ENCODE data around the gene LRRIQ4. TPM values are rescaled to one million over a fixed set of nuclear protein-coding genes. Genes with fewer than 3 reads are reported as not detected.

LRRIQ4 gene
- total RNA-seq, 1 donor from 2014 or later: 0.04 TPM

GRCh38 chr3:169822540-169822939, 9.9 kb downstream of the LRRIQ4 start:
- TF ChIP-seq CTCF (IDR thresholded peaks at IDR 0.05; ENCODE audit: insufficient read depth, low read length, poor library complexity, severe bottlenecking): no peak
- no peak overlapping the region for H3K4me3 ChIP-seq (ENCODE audit: low read depth, low read length)
- H3K36me3 ChIP-seq (ENCODE audit: control insufficient read depth, insufficient read depth, low read length): no peaks in the 10 kb centered on the region
- no peak for DNase-seq (ENCODE audit: low read depth)
- H3K27me3 ChIP-seq (ENCODE audit: control insufficient read depth, insufficient read depth, low read length): no peaks in the 10 kb centered on the region

GRCh38 chr3:169822983-169823382, 10.3 kb downstream of the LRRIQ4 start:
- Histone ChIP-seq H3K27me3 (ENCODE audit: control insufficient read depth, insufficient read depth, low read length) (no peaks in the 10 kb centered on the region), H3K4me3 (ENCODE audit: low read depth, low read length) (no peak overlapping the region), H3K36me3 (ENCODE audit: control insufficient read depth, insufficient read depth, low read length) (no peaks in the 10 kb centered on the region)
- no peak for TF ChIP-seq CTCF (IDR thresholded peaks at IDR 0.05; ENCODE audit: insufficient read depth, low read length, poor library complexity, severe bottlenecking)
- DNase-seq (ENCODE audit: low read depth): no peak

GRCh38 chr3:169825316-169825715, 12.6 kb downstream of the LRRIQ4 start:
- TF ChIP-seq CTCF (IDR thresholded peaks at IDR 0.05; ENCODE audit: insufficient read depth, low read length, poor library complexity, severe bottlenecking): no peak
- H3K4me3 ChIP-seq (ENCODE audit: low read depth, low read length): no peak overlapping the region
- no peak for DNase-seq (ENCODE audit: low read depth)
- no peaks in the 10 kb centered on the region for H3K27me3 ChIP-seq (ENCODE audit: control insufficient read depth, insufficient read depth, low read length)
- no peaks in the 10 kb centered on the region for H3K36me3 ChIP-seq (ENCODE audit: control insufficient read depth, insufficient read depth, low read length)

- H3K4me3 ChIP-seq (ENCODE audit: low read depth, low read length): no peak overlapping the region
- no peak for TF ChIP-seq CTCF (IDR thresholded peaks at IDR 0.05; ENCODE audit: insufficient read depth, low read length, poor library complexity, severe bottlenecking)
- H3K27me3 ChIP-seq (ENCODE audit: control insufficient read depth, insufficient read depth, low read length): no peaks in the 10 kb centered on the region
- no peak for DNase-seq (ENCODE audit: low read depth)
- no peaks in the 10 kb centered on the region for H3K36me3 ChIP-seq (ENCODE audit: control insufficient read depth, insufficient read depth, low read length)
Measured at GRCh38 chr3:169827712-169828111, 15.0 kb downstream of the LRRIQ4 start.

- no peaks in the 10 kb centered on the region for H3K27me3 ChIP-seq (ENCODE audit: control insufficient read depth, insufficient read depth, low read length)
Measured at GRCh38 chr3:169835533-169835932, 22.9 kb downstream of the LRRIQ4 start.

More at GRCh38 chr3:169835533-169835932, 22.9 kb downstream of the LRRIQ4 start:
- no peak for TF ChIP-seq CTCF (IDR thresholded peaks at IDR 0.05; ENCODE audit: insufficient read depth, low read length, poor library complexity, severe bottlenecking)
- no peak for DNase-seq (ENCODE audit: low read depth)
- Histone ChIP-seq H3K36me3 (ENCODE audit: control insufficient read depth, insufficient read depth, low read length) (no peaks in the 10 kb centered on the region), H3K4me3 (ENCODE audit: low read depth, low read length) (no peak overlapping the region)
